Suprapubic skin (tissue), 4 donors: ENCODE measurements around the gene TGFBI. TPM values are rescaled to one million over a fixed set of nuclear protein-coding genes. Genes with fewer than 3 reads are reported as not detected.

Source experiments
- DNase-seq, 2 donors: peaks; one replicate each; pipeline ENCODE4 v3.0.0-alpha.2; 2019; ENCODE audit warnings: low spot score in 2 of 2
- H3K27ac ChIP-seq: fragments of 200-600 bp; sonication (generic); one replicate; pipeline ENCODE4 v1.5.1; 2019
- H3K27me3 ChIP-seq: fragments of 200-600 bp; sonication (generic); one replicate; pipeline ENCODE4 v1.5.1; 2019
- H3K36me3 ChIP-seq: fragments of 200-600 bp; sonication (generic); one replicate; pipeline ENCODE4 v1.5.1; 2019
- H3K4me1 ChIP-seq: fragments of 200-600 bp; sonication (generic); one replicate; pipeline ENCODE4 v1.5.1; 2019
- H3K4me3 ChIP-seq: fragments of 200-600 bp; sonication (generic); one replicate; pipeline ENCODE4 v1.5.1; 2019; ENCODE audit warnings: mild to moderate bottlenecking
- H3K9me3 ChIP-seq: fragments of 200-600 bp; sonication (generic); one replicate; pipeline ENCODE4 v1.5.1; 2019
- EP300 ChIP-seq: sonication (generic); formaldehyde crosslinking; IDR thresholded peaks from one replicate; pipeline ENCODE4 v1.6.1; 2017; ENCODE audit warnings: antibody characterized with exemption
- POLR2A ChIP-seq, 2 donors: fragments of 450-650 bp; IDR thresholded peaks; one replicate each; pipeline ENCODE4 v1.6.1; 2017; ENCODE audit warnings: antibody characterized with exemption in 2 of 2, mild to moderate bottlenecking in 2 of 2, moderate library complexity in 2 of 2
- POLR2AphosphoS5 ChIP-seq, 3 donors: sonication (generic); formaldehyde crosslinking; IDR thresholded peaks; one replicate each; pipeline ENCODE4 v1.6.1; 2017; ENCODE audit warnings: antibody characterized with exemption in 3 of 3
- WGBS: methylation state at CpG from one replicate; pipeline ENCODE4 v1.1.5; 2018; 5-methylcytosine and 5-hydroxymethylcytosine counted together
- total RNA-seq, 4 donors: library from RNA; depleted of rRNA; stranded (reverse); fragments of >200 nt; gene quantifications; one replicate each; pipeline ENCODE4 v1.1.0, GENCODE V29; 2016
- TF ChIP-seq, protein P1 (sequence below), 2 donors: fragments of 200-600 bp in 1 of 2; fragments of 450-650 bp in 1 of 2; sonication (generic) in 1 of 2; IDR thresholded peaks; one replicate each; pipeline ENCODE4 v1.5.1; 2016 to 2019; ENCODE audit warnings: antibody characterized with exemption in 2 of 2, mild to moderate bottlenecking in 1 of 2, moderate library complexity in 1 of 2

The TGFBI gene
- total RNA-seq, result 100 to 1,000 TPM; 300 to 719 (median 389) TPM

DNA sequence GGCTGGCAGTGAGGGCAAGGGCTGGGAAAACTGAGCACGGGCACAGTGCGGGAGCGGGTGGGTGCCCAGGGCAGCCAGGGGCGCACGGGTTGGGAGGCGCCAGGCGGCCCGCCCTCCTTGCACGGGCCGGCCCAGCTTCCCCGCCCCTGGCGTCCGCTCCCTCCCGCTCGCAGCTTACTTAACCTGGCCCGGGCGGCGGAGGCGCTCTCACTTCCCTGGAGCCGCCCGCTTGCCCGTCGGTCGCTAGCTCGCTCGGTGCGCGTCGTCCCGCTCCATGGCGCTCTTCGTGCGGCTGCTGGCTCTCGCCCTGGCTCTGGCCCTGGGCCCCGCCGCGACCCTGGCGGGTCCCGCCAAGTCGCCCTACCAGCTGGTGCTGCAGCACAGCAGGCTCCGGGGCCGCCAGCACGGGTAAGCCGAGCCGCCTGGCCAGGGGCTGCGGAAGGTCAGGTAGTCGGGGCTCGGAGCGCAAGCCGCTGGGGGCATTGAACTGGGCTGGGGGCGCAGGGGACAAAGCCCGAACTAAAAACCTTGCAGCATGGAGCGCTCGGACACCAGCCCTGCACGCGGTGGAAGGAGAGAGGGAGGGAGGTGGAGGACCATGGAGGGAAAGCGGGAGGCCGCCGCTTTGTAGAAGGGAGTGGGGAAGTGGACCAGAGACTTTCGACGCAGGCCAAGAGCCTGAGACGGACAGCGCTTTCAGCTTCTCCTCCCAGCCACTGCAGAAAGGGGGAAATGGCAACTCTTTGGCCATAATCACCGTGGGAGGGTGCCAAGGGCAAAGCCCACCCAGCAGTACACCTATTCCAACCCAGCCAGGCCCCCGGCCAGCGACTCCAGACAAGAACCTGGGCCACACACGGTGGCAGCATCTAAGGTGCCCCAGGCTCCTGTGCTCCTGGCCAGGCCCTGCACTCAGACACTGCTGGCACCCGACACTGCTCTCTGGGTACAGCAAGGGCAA is at the start of gene TGFBI:
TSS of gene TGFBI (plus strand) at position 207 of the 961 bp plus-strand sequence. CDS start at position 275, 68 bp downstream.
- Histone ChIP-seq H3K36me3 (no peaks in the 10 kb centered on the region), H3K27ac (peak within 1 kb of the TSS; percentile 72), H3K4me3 (peak within 1 kb of the TSS; percentile 60), H3K9me3 (no peaks in the 10 kb centered on the region), H3K4me1 (peaks cover 61% of the 10 kb centered on the region), H3K27me3 (no peaks in the 10 kb centered on the region)
- WGBS, result 4% methylated on average over 54 of the region's 68 CpGs
- peak; percentile 83 to 88 for DNase-seq
- TF ChIP-seq POLR2A (IDR thresholded peaks at IDR 0.05) (peak in 1 of 2 donors; percentile 74), POLR2AphosphoS5 (IDR thresholded peaks at IDR 0.05) (no peak)

DNA sequence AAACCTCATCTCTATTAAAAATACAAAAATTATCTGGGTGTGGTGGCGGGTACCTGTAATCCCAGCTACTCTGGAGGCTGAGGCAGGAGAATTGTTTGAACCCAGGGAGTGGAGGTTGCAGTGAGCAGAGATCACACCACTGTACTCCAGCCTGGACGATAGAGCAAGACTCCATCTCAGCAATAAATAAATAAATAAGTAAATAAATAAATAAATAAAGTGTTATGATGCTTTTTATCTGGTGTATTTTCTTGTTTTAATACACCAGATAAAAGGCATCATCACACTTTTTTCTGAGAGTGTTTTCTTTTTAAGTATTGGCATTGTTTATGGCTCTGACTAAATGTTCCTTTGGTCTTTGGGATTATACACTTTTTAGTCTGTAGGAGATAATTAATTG is 49.8 kb upstream of the TGFBI start:
- no peaks in the 10 kb centered on the region for H3K27me3 ChIP-seq
- 88% methylated on average over 2 of the region's 2 CpGs for WGBS
- H3K9me3 ChIP-seq, result no peaks in the 10 kb centered on the region
- H3K36me3 ChIP-seq, result no peaks in the 10 kb centered on the region
- H3K27ac ChIP-seq, result no peak overlapping the region
- DNase-seq, result no peak
- H3K4me3 ChIP-seq, result no peak overlapping the region
- peaks cover 6% of the 10 kb centered on the region for H3K4me1 ChIP-seq
- no peak for TF ChIP-seq POLR2A (IDR thresholded peaks at IDR 0.05)
- TF ChIP-seq POLR2AphosphoS5 (IDR thresholded peaks at IDR 0.05), result no peak
- no peak for TF ChIP-seq EP300
- TF ChIP-seq, protein P1, sequence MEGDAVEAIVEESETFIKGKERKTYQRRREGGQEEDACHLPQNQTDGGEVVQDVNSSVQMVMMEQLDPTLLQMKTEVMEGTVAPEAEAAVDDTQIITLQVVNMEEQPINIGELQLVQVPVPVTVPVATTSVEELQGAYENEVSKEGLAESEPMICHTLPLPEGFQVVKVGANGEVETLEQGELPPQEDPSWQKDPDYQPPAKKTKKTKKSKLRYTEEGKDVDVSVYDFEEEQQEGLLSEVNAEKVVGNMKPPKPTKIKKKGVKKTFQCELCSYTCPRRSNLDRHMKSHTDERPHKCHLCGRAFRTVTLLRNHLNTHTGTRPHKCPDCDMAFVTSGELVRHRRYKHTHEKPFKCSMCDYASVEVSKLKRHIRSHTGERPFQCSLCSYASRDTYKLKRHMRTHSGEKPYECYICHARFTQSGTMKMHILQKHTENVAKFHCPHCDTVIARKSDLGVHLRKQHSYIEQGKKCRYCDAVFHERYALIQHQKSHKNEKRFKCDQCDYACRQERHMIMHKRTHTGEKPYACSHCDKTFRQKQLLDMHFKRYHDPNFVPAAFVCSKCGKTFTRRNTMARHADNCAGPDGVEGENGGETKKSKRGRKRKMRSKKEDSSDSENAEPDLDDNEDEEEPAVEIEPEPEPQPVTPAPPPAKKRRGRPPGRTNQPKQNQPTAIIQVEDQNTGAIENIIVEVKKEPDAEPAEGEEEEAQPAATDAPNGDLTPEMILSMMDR (IDR thresholded peaks at IDR 0.05), result no peak

DNA sequence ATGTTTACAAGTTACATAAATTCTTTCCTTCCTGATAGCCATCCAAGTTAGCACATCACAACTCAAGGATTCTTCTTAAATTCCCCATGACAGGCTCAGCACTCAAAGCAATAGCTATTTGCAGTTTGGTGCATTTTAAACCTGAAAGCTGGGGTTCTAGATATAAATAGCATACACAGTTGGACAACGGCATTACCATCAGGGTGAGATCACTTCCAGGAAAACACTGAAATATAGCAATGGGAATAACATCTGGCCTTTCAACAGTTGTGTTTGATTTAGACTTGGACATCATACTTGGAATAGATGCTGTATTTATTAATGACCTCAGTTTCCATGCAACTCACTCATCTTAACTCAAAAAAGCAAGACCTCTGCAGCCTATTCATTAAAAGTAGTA is 49.3 kb upstream of the TGFBI start:
- H3K36me3 ChIP-seq, result no peaks in the 10 kb centered on the region
- 68% methylated on average over 1 of the region's 1 CpG for WGBS
- H3K4me1 ChIP-seq, result peaks cover 6% of the 10 kb centered on the region
- TF ChIP-seq POLR2A (IDR thresholded peaks at IDR 0.05), result no peak
- no peak for TF ChIP-seq EP300
- peak in 1 of 3 donors; percentile 33 for TF ChIP-seq POLR2AphosphoS5 (IDR thresholded peaks at IDR 0.05)
- TF ChIP-seq, protein P1 (IDR thresholded peaks at IDR 0.05), result no peak
- no peak overlapping the region for H3K4me3 ChIP-seq
- no peaks in the 10 kb centered on the region for H3K27me3 ChIP-seq
- H3K9me3 ChIP-seq, result no peaks in the 10 kb centered on the region
- DNase-seq, result no peak
- H3K27ac ChIP-seq, result no peak overlapping the region

DNA sequence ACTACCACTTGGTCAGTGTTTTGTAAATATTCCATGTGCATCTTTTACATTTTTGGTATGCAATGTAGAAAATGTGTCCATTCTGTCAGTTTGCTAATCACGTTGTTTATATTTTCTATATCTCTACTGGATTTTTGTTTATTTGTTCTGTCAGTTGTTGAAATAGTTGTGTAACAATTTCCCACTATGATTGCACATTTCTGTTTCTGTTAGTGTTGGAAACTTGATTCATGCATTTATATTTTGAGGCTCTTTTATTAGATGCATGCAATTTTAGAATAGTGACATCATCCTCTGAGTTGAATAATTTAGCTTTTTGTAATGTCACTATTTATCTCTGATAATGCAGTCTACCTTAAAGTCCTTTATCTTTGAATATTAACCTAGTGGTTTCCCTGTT is 48.2 kb upstream of the TGFBI start:
- DNase-seq, result no peak
- TF ChIP-seq, protein P1 (IDR thresholded peaks at IDR 0.05), result no peak
- TF ChIP-seq EP300, result no peak
- H3K4me3 ChIP-seq, result no peak overlapping the region
- WGBS, result 88% methylated on average over 1 of the region's 1 CpG
- peaks cover 6% of the 10 kb centered on the region for H3K4me1 ChIP-seq
- no peaks in the 10 kb centered on the region for H3K27me3 ChIP-seq
- no peaks in the 10 kb centered on the region for H3K36me3 ChIP-seq
- H3K9me3 ChIP-seq, result no peaks in the 10 kb centered on the region
- H3K27ac ChIP-seq, result no peak overlapping the region

DNA sequence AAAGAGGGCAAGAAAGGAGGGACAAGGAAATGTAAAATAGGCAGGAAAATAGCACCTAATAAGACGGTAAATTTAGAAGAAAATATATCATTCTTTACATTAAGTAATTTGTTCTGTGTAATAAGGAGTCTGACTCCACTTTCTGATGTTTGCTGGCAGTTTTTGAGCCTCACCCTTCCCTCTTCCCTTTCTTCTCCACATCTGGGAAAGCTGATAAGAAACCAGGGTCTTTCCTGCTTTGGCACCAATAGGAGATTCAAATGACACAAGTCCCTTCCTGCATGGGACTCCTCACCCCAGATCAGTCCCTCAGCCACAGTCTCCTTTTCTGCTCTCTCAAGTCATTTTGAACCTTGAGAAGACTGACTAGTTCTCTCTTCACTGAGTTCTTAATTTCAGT is 42.8 kb upstream of the TGFBI start:
- TF ChIP-seq, protein P1 (IDR thresholded peaks at IDR 0.05), result no peak
- TF ChIP-seq POLR2AphosphoS5 (IDR thresholded peaks at IDR 0.05) (no peak), POLR2A (IDR thresholded peaks at IDR 0.05) (no peak), EP300 (no peak)
- H3K36me3 ChIP-seq, result no peaks in the 10 kb centered on the region
- no peak for DNase-seq
- no peaks in the 10 kb centered on the region for H3K9me3 ChIP-seq
- no peak overlapping the region for H3K27ac ChIP-seq
- WGBS, result 65% methylated on average over 1 of the region's 1 CpG
- H3K27me3 ChIP-seq, result no peaks in the 10 kb centered on the region
- H3K4me3 ChIP-seq, result no peak overlapping the region
- H3K4me1 ChIP-seq, result peaks cover 11% of the 10 kb centered on the region
